GM18870 (cell line): Measurements from ENCODE around the gene PPP1R14B.

Source experiments
- ATAC-seq: cut with Tn5 transposase; IDR thresholded peaks from one replicate; pipeline ENCODE4 v1.9.1; 2021; ENCODE audit warnings: moderate library complexity; ENCODE audit not compliant: unreplicated experiment

PPP1R14B gene

DNA sequence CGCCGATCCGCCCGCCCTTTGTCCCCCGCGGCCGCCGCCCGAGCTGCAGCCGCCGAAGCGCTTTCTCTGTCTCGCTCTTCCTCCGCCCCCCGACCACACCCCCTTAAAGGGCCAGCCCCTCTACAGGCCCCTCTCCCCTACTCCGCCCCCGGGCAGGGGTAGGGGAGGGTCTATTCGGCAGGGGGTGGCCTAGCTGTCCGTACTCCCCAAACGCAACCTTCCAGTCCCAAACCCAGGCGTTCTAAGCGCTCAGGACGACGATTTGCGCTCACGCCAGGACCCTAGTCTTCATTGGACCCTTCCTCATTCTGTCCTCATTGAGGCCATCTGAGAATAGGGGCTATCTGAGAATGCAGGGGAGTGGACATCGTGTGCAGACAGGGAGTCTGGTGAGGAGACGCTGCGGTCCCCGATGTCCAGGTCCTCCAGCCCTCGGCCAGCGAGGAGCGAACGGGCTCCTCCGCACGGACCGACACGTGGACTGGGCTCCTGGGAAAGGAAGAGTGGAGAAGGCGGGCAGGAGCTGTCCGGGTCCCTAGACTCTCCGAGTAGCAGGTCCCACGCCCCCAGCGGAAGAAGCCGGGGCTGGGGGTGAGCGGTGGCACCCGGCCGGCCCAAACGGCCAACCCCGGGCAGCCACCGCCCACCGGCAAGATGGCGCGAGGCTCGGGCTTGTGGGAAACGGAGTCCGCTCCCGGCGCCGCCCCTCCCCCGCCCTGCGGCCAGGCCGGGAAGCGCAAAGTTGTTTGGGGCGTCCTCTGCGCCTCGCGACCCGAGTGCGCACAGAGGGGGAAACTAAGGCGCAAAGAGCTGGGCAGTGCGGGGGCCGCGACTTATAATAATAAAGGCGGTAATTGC is at the start of gene PPP1R14B:
PPP1R14B (minus strand) TSS at position 73 of the 858 bp plus-strand sequence. CDS start 270 bp downstream, outside the sequence.
- ATAC-seq = no peak

GRCh38 chr11:64296236-64296635 is 49.5 kb upstream of the PPP1R14B start:
- no peak for ATAC-seq

- no peak for ATAC-seq
These were observed 49.0 kb upstream of the PPP1R14B start for GRCh38 chr11:64295760-64296159.

DNA sequence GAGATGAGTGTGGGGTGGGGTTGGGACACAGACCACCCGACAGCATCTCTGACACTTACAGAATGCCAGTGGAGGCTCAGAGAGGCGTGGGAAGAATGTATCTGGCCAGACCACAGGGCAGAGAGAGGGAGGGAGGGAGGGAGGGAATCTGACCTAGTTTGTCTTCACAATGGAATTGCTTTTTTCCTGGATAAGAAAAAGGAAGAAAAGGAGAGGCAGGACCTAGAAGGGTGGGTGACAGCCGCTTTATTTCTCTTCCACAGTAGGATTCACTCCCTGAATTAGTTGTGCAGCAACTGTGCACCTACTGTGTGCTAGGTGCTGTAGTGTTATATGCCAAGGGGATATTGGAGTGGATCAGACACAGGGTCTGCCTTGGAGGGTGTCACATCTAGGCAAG is 48.0 kb upstream of the PPP1R14B start:
- ATAC-seq = no peak

DNA sequence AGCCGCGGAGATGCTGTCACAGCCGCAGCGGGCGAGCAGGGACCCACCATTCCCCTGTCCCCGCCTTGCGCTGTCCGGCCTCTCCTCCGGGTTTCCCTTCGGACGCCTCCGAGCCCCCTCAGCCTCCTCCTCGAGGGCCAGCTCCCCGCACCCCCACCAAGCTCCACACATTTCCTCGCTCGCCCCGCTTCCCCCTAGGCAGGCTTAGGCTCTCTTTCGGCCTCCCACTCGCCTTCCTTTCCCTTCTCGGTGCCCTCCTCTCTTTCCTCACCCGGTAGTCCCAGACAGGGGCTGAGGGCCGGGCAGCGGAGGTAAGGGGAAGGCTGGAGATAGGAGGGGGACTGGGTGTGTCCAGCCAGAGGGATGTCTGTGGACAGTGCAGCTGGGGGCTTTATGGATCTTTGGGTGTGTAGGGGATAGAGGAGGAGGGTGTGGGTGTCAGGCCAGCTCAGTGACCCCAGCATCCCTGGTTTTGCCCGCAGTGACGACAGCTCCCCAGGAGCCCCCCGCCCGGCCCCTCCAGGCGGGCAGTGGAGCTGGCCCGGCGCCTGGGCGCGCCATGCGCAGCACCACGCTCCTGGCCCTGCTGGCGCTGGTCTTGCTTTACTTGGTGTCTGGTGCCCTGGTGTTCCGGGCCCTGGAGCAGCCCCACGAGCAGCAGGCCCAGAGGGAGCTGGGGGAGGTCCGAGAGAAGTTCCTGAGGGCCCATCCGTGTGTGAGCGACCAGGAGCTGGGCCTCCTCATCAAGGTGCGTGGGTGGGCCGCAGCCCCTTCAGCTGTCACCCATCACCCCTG is 45.9 kb upstream of the PPP1R14B start:
- ATAC-seq = no peak

GRCh38 chr11:64291752-64292459 is 45.2 kb upstream of the PPP1R14B start:
- ATAC-seq = no peak

DNA sequence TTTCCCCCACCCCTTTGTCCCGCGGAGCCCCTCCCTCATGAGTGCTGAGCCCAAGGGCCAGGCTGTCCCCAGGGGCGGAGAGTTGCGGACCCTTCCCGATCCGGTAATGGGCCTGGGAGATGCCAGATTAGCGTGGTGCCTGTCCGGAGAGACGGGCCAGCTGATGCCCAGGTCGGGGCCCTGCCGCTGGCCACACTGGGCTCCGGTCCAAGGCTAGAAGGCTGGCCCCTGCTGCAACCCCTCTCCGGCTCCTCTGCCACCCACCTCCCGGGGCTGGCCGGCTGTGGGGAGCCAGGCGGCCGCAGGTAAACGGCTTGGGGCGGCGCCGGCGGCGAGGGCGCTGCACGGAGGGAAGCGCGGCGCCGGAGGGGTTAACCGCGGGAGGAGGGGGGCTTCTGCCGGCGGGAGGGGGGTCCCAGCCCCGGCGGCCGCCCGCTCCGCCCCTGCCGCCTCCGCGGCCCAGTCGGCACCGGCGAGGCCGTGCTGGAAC is 44.6 kb upstream of the PPP1R14B start, which contains the start of gene KCNK4:
KCNK4 (plus strand) TSS at position 41 of the 490 bp plus-strand sequence. CDS start 1,717 bp downstream, outside the sequence.
- no peak for ATAC-seq

DNA sequence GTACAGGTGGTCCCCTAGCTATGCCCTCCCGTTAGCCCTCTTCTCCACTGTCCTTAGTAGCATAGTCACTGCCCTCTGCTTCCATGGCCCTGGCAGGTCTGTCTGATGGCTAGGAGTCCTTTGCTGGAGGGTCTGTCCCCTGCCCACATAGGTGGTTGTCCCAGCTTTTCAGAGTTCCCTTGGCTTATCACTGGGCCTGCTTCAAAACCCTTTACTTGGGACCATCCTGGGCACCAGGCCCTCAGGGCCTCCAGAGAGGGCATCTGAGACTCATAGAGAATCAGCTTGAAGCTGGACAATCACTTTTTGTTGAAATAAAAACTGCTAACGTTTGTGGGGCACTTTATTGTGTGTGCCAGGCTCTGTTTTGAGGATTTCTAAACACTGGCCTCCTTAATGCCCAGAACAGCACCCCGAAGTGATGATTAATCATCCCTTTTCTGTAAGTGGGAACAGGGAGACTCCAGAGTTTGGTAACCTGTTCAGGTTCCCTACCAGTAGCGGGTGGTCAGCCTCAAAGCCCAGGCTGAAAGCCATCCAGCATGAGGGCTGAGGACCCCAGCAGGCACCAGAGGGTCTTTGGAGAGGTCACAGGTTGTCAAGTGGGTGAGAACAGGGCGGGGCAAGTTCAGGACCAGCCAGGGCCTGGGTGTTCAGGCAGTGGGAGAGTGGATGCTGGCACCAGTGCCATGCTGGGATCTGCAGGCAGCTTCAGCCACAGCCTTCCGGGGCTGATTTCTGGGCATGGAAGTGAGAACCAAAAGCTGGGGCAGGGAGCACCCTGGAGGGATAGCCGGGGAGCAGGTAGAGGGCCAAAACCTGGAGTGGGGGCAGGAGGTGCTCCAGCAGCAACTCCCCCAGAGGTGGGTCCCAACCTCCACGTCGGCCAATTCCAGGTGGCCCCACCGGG is 43.9 kb upstream of the PPP1R14B start:
- ATAC-seq = no peak

DNA sequence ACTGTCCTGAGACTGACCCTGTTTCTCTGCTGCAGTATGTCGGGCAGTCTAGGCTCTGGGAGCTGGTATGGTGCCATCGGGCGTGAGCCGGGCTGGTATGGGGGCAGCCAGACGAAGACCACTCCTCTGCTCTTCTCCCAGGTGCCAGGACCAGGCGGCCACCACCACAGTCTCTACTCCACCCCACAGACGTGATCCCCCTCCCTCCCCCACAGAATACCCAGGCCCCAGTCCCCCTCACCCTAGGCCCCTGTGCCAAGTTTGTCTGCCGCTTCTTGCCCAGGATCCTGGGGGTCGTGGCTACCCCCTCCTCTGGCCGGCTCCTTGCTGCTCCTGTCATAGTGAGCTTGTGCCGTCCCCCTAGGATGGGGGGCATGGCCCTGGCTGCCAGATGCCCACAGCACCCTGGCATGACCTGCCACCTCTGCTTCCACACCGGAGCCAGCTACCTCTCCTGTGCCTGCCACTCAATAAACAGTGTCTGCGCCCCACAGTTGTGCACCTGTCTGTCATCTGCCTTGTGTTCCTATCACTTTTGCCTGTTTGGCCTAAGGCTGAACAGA is 42.3 kb upstream of the PPP1R14B start:
- no peak for ATAC-seq

GRCh38 chr11:64288353-64288750 is 41.6 kb upstream of the PPP1R14B start:
- no peak for ATAC-seq

GRCh38 chr11:64287676-64288352 is 41.1 kb upstream of the PPP1R14B start:
- no peak for ATAC-seq

GRCh38 chr11:64286801-64287159 is 40.0 kb upstream of the PPP1R14B start:
- ATAC-seq = no peak

DNA sequence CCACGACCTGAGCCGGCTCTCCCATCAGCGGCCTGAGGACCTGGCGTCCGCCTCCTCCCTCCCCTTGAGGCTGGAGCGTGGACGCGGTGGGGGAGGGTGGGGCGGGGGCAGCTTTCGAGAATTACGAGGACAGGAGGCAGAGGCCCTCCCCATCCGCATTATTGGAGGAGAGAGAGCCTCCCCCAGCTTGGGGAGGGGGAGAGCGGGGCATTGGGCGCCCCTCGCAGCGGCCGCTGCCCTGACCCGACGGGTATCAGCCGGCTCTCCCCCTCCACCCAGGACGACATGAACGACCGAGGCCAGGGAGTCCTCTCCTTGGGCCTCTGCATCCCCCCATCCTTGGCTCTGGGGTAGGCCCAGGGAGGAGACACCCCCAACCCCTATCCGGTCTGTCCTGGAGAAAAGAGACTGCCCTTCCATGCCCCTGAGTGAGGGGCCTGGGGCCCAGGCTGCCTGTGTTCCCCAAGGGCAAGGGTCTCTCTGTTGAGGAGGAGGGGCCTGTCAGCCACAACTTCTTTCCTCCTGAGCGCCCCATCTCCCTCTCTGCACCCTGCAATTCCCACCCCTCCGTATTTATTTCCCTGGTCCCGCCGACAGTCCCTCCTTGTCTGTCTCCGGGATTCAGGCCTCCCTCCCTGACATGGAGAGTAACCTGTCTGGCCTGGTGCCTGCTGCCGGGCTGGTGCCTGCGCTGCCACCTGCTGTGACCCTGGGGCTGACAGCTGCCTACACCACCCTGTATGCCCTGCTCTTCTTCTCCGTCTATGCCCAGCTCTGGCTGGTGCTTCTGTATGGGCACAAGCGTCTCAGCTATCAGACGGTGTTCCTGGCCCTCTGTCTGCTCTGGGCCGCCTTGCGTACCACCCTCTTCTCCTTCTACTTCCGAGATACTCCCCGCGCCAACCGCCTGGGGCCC is 39.4 kb upstream of the PPP1R14B start:
- no peak for ATAC-seq

DNA sequence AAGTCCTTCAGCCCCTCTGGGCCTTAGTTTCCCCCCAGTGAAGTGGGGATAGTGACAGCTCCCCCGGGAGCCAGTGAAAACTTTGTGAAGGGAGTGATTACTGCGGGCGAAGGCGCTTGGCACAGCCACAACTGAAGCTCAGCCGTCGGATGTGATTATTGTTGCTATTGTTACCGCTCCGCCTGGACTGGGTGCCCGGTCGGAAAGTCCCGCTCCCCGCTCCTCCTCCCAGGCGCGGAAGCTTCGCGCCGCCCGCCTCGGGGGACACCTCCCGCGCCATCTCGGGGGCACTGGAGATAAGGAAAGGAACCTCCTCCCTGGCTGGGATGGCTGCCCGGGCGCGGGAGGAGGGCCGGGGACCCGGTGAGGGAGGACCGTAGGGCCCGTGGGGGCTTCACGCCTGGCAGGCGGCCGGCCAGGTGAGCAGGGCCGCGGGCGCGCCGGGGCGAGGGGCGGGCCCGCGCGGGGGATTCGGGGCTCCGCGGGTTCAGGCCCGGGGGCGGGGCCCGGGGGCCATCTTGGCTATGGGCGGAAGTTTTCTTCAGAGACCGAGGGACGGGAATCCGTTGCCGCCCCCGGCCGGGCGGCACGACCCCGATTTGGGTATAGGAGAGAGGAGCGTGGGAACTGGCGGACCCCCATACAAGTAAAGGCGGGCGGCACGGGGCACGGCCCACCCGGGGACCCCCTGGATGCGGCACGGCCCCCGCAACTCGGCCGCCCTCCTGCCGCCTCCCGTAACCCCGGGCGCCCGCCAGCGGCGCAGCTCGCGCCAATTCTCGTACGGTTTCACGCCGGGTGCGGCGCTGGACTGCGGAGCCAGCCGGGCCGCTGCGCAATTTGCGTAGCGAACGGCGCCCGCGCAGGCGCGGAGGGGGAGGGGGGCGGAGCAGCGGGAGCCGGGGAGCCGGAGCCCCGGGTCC is 38.5 kb upstream of the PPP1R14B start, which contains the start of gene GPR137:
GPR137 (plus strand) TSS at position 887 of the 923 bp plus-strand sequence. CDS start 677 bp downstream, outside the sequence.
- peak; percentile 56 for ATAC-seq

DNA sequence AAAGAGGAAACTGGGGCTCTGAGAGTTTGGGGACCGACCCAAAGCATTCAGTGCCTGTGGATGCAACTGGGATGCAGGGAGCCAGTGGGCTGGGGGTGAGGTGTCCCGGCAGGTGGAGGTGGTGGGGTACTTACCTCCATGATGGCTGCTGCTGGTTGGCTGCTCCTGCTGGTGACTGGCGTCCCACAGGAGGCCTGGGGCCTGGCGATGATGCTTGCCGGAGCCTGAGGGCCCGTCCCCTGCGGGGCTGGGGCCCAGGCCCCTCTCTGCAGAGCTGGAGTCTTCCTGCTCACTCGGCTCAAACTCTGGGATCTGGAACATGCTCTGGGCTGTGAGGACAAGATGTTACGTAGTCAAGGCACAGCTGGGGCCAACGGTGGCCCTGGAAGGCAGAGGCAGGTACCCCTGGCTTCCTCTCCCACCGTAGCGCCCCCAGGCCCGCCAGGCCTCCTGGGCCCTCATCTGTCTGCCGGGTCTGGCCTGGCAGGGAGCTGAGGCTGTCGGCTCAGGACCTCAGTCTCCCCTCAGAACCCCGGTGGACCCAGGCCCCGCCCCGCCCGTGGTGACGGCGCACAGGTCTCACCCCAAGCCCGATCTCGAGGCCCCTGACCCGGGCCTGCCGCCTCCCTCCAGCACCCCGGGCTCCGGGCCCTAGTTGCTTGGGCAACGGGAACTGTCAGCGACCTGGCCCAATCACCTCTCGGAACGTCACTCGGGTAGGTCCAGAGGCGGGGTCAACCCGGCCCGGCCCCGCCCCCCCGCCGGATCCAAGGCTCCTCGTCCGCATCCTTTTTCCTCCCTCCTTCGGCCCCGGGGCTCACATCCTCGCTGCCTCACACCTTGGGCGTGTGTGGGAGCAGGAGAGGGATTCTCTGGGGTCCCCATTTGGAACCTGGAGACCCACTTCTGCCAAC is 37.6 kb upstream of the PPP1R14B start, which contains the start of gene BAD:
BAD (minus strand) TSS at position 618 of the 914 bp plus-strand sequence; CDS start at position 321, 297 bp downstream.
- peak; percentile 51 for ATAC-seq

DNA sequence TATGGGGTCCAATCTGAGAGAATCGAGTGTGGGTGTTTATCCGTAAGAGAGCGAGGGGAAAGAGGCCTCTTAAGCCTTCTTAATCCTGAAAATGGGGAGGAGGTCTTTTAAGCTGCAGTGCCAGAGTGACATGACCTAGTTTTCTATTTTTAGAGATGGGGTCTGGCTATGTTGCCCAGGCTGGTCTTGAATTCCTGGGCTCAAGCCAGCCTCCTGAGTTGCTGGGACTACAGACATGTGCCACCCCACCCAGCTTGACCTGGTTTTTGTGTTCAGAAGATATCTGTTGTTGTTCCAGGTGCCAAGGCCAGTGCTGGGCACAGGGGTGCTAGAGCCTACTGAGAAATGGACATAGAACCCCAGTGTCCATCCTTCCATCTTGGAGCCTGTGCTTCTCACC is 36.3 kb upstream of the PPP1R14B start:
- no peak for ATAC-seq
